Upper lobe of left lung (tissue), 4 donors: Measurements from ENCODE around the gene ZFR2.

Source experiments
- CTCF ChIP-seq, 6 experiments: fragments of 450-650 bp in 4 of 6; fragments of 200-600 bp in 2 of 6; sonication (generic) in 2 of 6; IDR thresholded peaks; one replicate each; pipeline ENCODE4 v1.5.1; 2016 to 2019; ENCODE audit warnings: antibody characterized with exemption in 6 of 6
- EP300 ChIP-seq, 4 donors: sonication (generic); formaldehyde crosslinking; IDR thresholded peaks; one replicate each; pipeline ENCODE4 v1.5.1; 2017; ENCODE audit warnings: antibody characterized with exemption in 4 of 4, control low read depth in 2 of 4
- POLR2A ChIP-seq, 4 donors: fragments of 450-650 bp; IDR thresholded peaks; one replicate each; pipeline ENCODE4 v1.5.1; 2016 to 2017; ENCODE audit warnings: antibody characterized with exemption in 4 of 4, mild to moderate bottlenecking in 2 of 4
- POLR2AphosphoS5 ChIP-seq, 2 donors: sonication (generic); formaldehyde crosslinking; IDR thresholded peaks; one replicate each; pipeline ENCODE4 v1.5.1; 2017; ENCODE audit warnings: antibody characterized with exemption in 2 of 2

DNA sequence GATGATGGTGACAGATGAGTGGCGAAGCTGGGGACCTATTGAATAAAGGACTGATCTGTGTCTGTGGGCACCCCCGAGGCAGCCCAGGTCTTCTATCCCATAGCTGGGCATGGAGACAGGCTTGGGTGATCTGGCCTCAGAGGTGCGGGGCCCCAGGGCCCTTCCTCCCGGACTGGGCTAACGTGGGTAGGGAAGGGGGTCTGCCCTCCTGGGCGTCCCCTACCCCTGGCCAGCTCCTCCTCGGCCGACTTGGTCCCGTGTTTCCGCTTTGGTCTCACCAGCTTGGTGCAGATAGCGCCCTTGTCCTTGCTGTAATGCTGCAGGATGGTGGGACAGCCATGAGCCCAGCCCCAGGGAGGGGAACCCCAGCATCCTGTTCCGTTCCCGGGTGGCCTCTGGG is 85.9 kb downstream of the ZFR2 start:
- TF ChIP-seq CTCF (IDR thresholded peaks at IDR 0.05) (no peak), EP300 (IDR thresholded peaks at IDR 0.05) (no peak), POLR2A (IDR thresholded peaks at IDR 0.05) (no peak), POLR2AphosphoS5 (IDR thresholded peaks at IDR 0.05) (no peak)
